H9 (cell line): Measurements from ENCODE around the gene VRK1. TPM values are rescaled to one million over a fixed set of nuclear protein-coding genes. Genes with fewer than 3 reads are reported as not detected.
A peak's percentile ranks its signal among the peaks of the same experiment; 100 is the strongest.

Source experiments
- DNase-seq: peaks from one replicate; pipeline ENCODE4 v3.0.0-alpha.2; 2017
- H2AFZ ChIP-seq: one replicate; pipeline ENCODE4 v1.6.1; 2013; ENCODE audit warnings: mild to moderate bottlenecking, low read length, control low read depth, moderate library complexity
- H2AK5ac ChIP-seq: 2 replicates; pipeline ENCODE4 v1.6.1; 2013; ENCODE audit warnings: low read length, control low read depth, mixed read lengths; ENCODE audit not compliant: insufficient read length
- H2BK120ac ChIP-seq: one replicate; pipeline ENCODE4 v1.6.1; 2013; ENCODE audit warnings: low read depth, mild to moderate bottlenecking, low read length, control low read depth, inconsistent platforms; ENCODE audit not compliant: poor library complexity, severe bottlenecking
- H2BK12ac ChIP-seq: 2 replicates; pipeline ENCODE4 v1.6.1; 2013; ENCODE audit warnings: low read length, control low read depth, mixed read lengths, low read depth; ENCODE audit not compliant: insufficient read length
- H2BK15ac ChIP-seq: 2 replicates; pipeline ENCODE4 v1.6.1; 2013; ENCODE audit warnings: low read depth, low read length, control low read depth
- H2BK20ac ChIP-seq: one replicate; pipeline ENCODE4 v1.6.1; 2013; ENCODE audit warnings: low read depth, mild to moderate bottlenecking, low read length, control low read depth, inconsistent platforms; ENCODE audit not compliant: poor library complexity, severe bottlenecking
- H2BK5ac ChIP-seq: 2 replicates; pipeline ENCODE4 v1.6.1; 2013; ENCODE audit warnings: low read length, control low read depth, mixed read lengths; ENCODE audit not compliant: insufficient read length
- H3K14ac ChIP-seq: 2 replicates; pipeline ENCODE4 v1.6.1; 2013; ENCODE audit warnings: low read length, control low read depth; ENCODE audit not compliant: insufficient read depth
- H3K18ac ChIP-seq: 2 replicates; pipeline ENCODE4 v1.6.1; 2013; ENCODE audit warnings: low read depth, mild to moderate bottlenecking, mixed read lengths, low read length, control low read depth; ENCODE audit not compliant: insufficient read length
- H3K23ac ChIP-seq: 2 replicates; pipeline ENCODE4 v1.6.1; 2013; ENCODE audit warnings: low read length, control low read depth, mixed read lengths, low read depth; ENCODE audit not compliant: insufficient read length
- H3K23me2 ChIP-seq: 2 replicates; pipeline ENCODE4 v1.6.1; 2013; ENCODE audit warnings: low read depth, mild to moderate bottlenecking, mixed read lengths, low read length, control low read depth; ENCODE audit not compliant: insufficient read length, poor library complexity, severe bottlenecking
- H3K27ac ChIP-seq: 2 replicates; pipeline ENCODE4 v1.5.1; 2013; ENCODE audit warnings: low read length, control low read depth, mixed read lengths, low read depth; ENCODE audit not compliant: insufficient read length
- H3K27me3 ChIP-seq: 2 replicates; pipeline ENCODE4 v1.6.1; 2013; ENCODE audit warnings: low read length, control low read depth, inconsistent platforms; ENCODE audit not compliant: insufficient read depth
- H3K4ac ChIP-seq: 2 replicates; pipeline ENCODE4 v1.6.1; 2013; ENCODE audit warnings: low read depth, mild to moderate bottlenecking, control low read depth, inconsistent platforms, low read length, moderate library complexity
- H3K4me1 ChIP-seq: 2 replicates; pipeline ENCODE4 v1.6.1; 2013; ENCODE audit warnings: low read length, control low read depth, inconsistent platforms; ENCODE audit not compliant: insufficient read depth
- H3K4me2 ChIP-seq: 2 replicates; pipeline ENCODE4 v1.6.1; 2013; ENCODE audit warnings: low read length, control low read depth, mixed read lengths; ENCODE audit not compliant: insufficient read length, insufficient read depth
- H3K56ac ChIP-seq: 2 replicates; pipeline ENCODE4 v1.6.1; 2013; ENCODE audit warnings: low read depth, mild to moderate bottlenecking, mixed read lengths, low read length, control low read depth; ENCODE audit not compliant: insufficient read length
- H3K79me1 ChIP-seq: 2 replicates; pipeline ENCODE4 v1.6.1; 2013; ENCODE audit warnings: low read depth, mild to moderate bottlenecking, moderate library complexity, low read length, control low read depth, inconsistent platforms; ENCODE audit not compliant: insufficient read depth, poor library complexity, severe bottlenecking
- H3K79me2 ChIP-seq: 2 replicates; pipeline ENCODE4 v1.6.1; 2013; ENCODE audit warnings: low read length, control low read depth, inconsistent platforms; ENCODE audit not compliant: insufficient read depth
- H3K9ac ChIP-seq: 2 replicates; pipeline ENCODE4 v1.6.1; 2013; ENCODE audit warnings: low read length, control low read depth, mixed read lengths; ENCODE audit not compliant: insufficient read length; ENCODE audit errors: extremely low read depth
- H3K9me3 ChIP-seq: one replicate; pipeline ENCODE4 v1.6.1; 2013; ENCODE audit warnings: low read depth, low read length, inconsistent platforms; ENCODE audit not compliant: control insufficient read depth
- H3T11ph ChIP-seq: one replicate; pipeline ENCODE4 v1.6.1; 2013; ENCODE audit warnings: mild to moderate bottlenecking, low read length, control low read depth, inconsistent platforms
- H4K20me1 ChIP-seq: one replicate; pipeline ENCODE4 v1.6.1; 2013; ENCODE audit not compliant: control insufficient read depth, insufficient read length, insufficient read depth
- H4K5ac ChIP-seq: 2 replicates; pipeline ENCODE4 v1.6.1; 2013; ENCODE audit warnings: low read depth, mild to moderate bottlenecking, mixed read lengths, low read length, control low read depth; ENCODE audit not compliant: insufficient read length
- H4K8ac ChIP-seq: replicated peaks from 2 replicates; pipeline ENCODE4 v1.6.1; 2013; ENCODE audit warnings: low read length, control low read depth, mixed read lengths, low read depth; ENCODE audit not compliant: insufficient read length
- H4K91ac ChIP-seq: 2 replicates; pipeline ENCODE4 v1.6.1; 2013; ENCODE audit warnings: low read depth, mild to moderate bottlenecking, moderate library complexity, mixed read lengths, low read length, control low read depth; ENCODE audit not compliant: insufficient read length
- H3K27ac Mint-ChIP-seq, 3 experiments: 2 replicates in 2 of 3; 3 replicates in 1 of 3; pipeline ENCODE4 v1.8.0; 2020 to 2021; ENCODE audit warnings: mixed read lengths in 3 of 3, mild to moderate bottlenecking in 1 of 3, moderate library complexity in 1 of 3
- H3K27me3 Mint-ChIP-seq: 2 replicates; pipeline ENCODE4 v1.8.0; 2021; ENCODE audit warnings: low read depth, mild to moderate bottlenecking, moderate library complexity, mixed read lengths
- H3K36me3 Mint-ChIP-seq, 3 experiments: 2 replicates in 2 of 3; 3 replicates in 1 of 3; pipeline ENCODE4 v1.8.0; 2020 to 2021; ENCODE audit warnings: low read depth in 3 of 3, mixed read lengths in 3 of 3; ENCODE audit not compliant: insufficient read depth in 1 of 3
- H3K4me1 Mint-ChIP-seq, 2 experiments: 2 replicates each; pipeline ENCODE4 v1.8.0; 2020; ENCODE audit warnings: mixed read lengths in 2 of 2
- H3K4me3 Mint-ChIP-seq, 2 experiments: 2 replicates in 1 of 2; 3 replicates in 1 of 2; pipeline ENCODE4 v1.8.0; 2020 to 2021; ENCODE audit warnings: mild to moderate bottlenecking in 2 of 2, mixed read lengths in 2 of 2, moderate library complexity in 1 of 2
- H3K9me3 Mint-ChIP-seq, 2 experiments: 2 replicates in 1 of 2; 3 replicates in 1 of 2; pipeline ENCODE4 v1.8.0; 2020; ENCODE audit warnings: mild to moderate bottlenecking in 2 of 2, mixed read lengths in 2 of 2, moderate library complexity in 1 of 2
- WGBS: extraction: QIAGEN DNeasy Blood & Tissue Kit; methylation state at CpG from one replicate; pipeline ENCODE4 v1.1.7; 2013; ENCODE audit warnings: missing lambda C conversion rate, low lambda C conversion rate, mixed read lengths; ENCODE audit not compliant: insufficient read length; ENCODE audit errors: extremely low coverage; 5-methylcytosine and 5-hydroxymethylcytosine counted together
- total RNA-seq: library from RNA; stranded (reverse); gene quantifications from 2 replicates; pipeline ENCODE4 v1.2.1, GENCODE V29; 2021
- TF ChIP-seq, protein P1 (sequence below): fragments of 200-600 bp; sonication (generic); conservative IDR thresholded peaks from 3 replicates; pipeline ENCODE4 v1.8.0; 2021; ENCODE audit warnings: antibody characterized with exemption, mild to moderate bottlenecking

VRK1 gene
- total RNA-seq, 1 experiment from 2014 or later, result 55.7 TPM

DNA sequence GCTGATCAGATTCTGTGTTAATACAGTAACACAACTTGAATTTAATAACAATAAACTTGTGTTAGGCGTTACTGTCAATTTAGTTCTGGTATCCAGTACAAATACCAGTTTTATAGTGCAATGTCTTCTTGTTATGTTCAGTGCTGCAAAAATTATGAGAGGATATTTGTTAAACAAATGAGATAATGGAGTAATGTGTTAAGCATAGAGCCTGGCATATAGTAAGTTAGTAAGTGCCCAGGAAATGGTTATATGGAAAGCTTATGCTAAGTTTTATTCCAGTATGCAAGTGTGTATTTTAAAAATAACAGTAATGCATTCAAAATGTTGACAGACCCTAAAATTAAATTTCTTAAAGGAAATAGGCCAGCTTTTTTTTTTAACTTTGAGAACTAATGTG, 1.8 kb downstream of the VRK1 start:
- Histone ChIP-seq H3K9ac (no peak overlapping the region), H4K5ac (no peak overlapping the region), H2AK5ac (no peak overlapping the region)

More for the DNA sequence above, 1.8 kb downstream of the VRK1 start:
- Histone ChIP-seq H3K4ac (no peak overlapping the region), H4K8ac (no peak overlapping the region), H3K56ac (no peak overlapping the region), H3T11ph (no peak overlapping the region), H4K91ac (no peak overlapping the region), H2BK12ac (no peak overlapping the region), H3K18ac (no peak overlapping the region), H3K27me3 (no peaks in the 10 kb centered on the region), H3K79me2 (peaks cover 24% of the 10 kb centered on the region; the same call in 1 of the 2 replicates), H4K20me1 (no peaks in the 10 kb centered on the region), H2BK20ac (no peak overlapping the region), H3K9me3 (no peaks in the 10 kb centered on the region), H2BK5ac (no peak overlapping the region), H3K14ac (no peak overlapping the region), H2AFZ (no peak overlapping the region), H3K27ac (no peak overlapping the region), H2BK15ac (no peak overlapping the region), H3K23me2 (peaks cover 6% of the 10 kb centered on the region), H3K4me1 (no peaks in the 10 kb centered on the region), H3K23ac (no peak overlapping the region), H3K79me1 (peaks cover 9% of the 10 kb centered on the region), H2BK120ac (no peak overlapping the region), H3K4me2 (no peak overlapping the region)
- TF ChIP-seq, protein P1, sequence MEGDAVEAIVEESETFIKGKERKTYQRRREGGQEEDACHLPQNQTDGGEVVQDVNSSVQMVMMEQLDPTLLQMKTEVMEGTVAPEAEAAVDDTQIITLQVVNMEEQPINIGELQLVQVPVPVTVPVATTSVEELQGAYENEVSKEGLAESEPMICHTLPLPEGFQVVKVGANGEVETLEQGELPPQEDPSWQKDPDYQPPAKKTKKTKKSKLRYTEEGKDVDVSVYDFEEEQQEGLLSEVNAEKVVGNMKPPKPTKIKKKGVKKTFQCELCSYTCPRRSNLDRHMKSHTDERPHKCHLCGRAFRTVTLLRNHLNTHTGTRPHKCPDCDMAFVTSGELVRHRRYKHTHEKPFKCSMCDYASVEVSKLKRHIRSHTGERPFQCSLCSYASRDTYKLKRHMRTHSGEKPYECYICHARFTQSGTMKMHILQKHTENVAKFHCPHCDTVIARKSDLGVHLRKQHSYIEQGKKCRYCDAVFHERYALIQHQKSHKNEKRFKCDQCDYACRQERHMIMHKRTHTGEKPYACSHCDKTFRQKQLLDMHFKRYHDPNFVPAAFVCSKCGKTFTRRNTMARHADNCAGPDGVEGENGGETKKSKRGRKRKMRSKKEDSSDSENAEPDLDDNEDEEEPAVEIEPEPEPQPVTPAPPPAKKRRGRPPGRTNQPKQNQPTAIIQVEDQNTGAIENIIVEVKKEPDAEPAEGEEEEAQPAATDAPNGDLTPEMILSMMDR, result no peak
- no peak for DNase-seq
- no CpG with 5 or more reads among the region's 1 CpG for WGBS
- no peaks in the 10 kb centered on the region; a peak in 1 of 5 replicates for H3K9me3 Mint-ChIP-seq
- H3K4me1 Mint-ChIP-seq, result peaks cover 20 to 28% of the 10 kb centered on the region in 2 experiments
- H3K27me3 Mint-ChIP-seq, result peaks cover 6% of the 10 kb centered on the region; the same call in 1 of the 2 replicates
- H3K27ac Mint-ChIP-seq, result no peak overlapping the region
- H3K36me3 Mint-ChIP-seq, result no peaks in the 10 kb centered on the region
- peak overlapping the region; percentile 89 to 93; a peak in 4 of 5 replicates for H3K4me3 Mint-ChIP-seq
